CD4-positive, alpha-beta T cell (primary cell): ENCODE results near the gene CGNL1. TPM values are rescaled to one million over a fixed set of nuclear protein-coding genes. Genes with fewer than 3 reads are reported as not detected.

Experiments used
- ATAC-seq: fragments of 200-7000 bp; cut with Tn5 transposase; one replicate; pipeline ENCODE4 v1.10.0; 2022; ENCODE audit warnings: mild to moderate bottlenecking; ENCODE audit not compliant: poor library complexity
- CTCF ChIA-PET: fragments of 350-600 bp; sonication (Branson Sonifier 250); formaldehyde crosslinking; loops from one replicate; lab custom pipeline; 2021; ENCODE audit warnings: antibody characterized with exemption, inconsistent platforms; lab: Charles Lee
- POLR2A ChIA-PET: fragments of 350-600 bp; sonication (Branson Sonifier 250); formaldehyde crosslinking; loops from one replicate; lab custom pipeline; 2021; ENCODE audit warnings: antibody characterized with exemption, inconsistent platforms; lab: Charles Lee
- DNase-seq, 14 experiments: peaks; one replicate each; pipeline ENCODE4 v3.0.0-alpha.2; 2013 to 2020; ENCODE audit warnings: mixed read lengths in 2 of 14
- H3K27ac ChIP-seq, 2 donors: one replicate each; pipeline versions ENCODE4 v1.5.1 to v1.7.0; 2013; ENCODE audit warnings: low read length in 2 of 2, low read depth in 1 of 2, mild to moderate bottlenecking in 1 of 2
- H3K27me3 ChIP-seq, 2 experiments: 1 replicate in 1 of 2; 2 replicates in 1 of 2; pipeline versions ENCODE4 v1.6.1 to v1.7.0; 2013; ENCODE audit warnings: low read length in 2 of 2, control low read depth in 1 of 2, mild to moderate bottlenecking in 1 of 2, moderate library complexity in 1 of 2; ENCODE audit not compliant: insufficient read depth in 2 of 2, control insufficient read depth in 1 of 2
- H3K36me3 ChIP-seq: one replicate; pipeline ENCODE4 v1.6.1; 2013; ENCODE audit warnings: low read length, control low read depth; ENCODE audit not compliant: insufficient read depth
- H3K4me1 ChIP-seq: one replicate; pipeline ENCODE4 v1.6.1; 2013; ENCODE audit warnings: low read length, control low read depth; ENCODE audit not compliant: insufficient read depth
- H3K4me3 ChIP-seq: one replicate; pipeline ENCODE4 v1.5.1; 2013; ENCODE audit warnings: mild to moderate bottlenecking, low read length, moderate library complexity
- H3K9me3 ChIP-seq, 2 experiments: 1 replicate in 1 of 2; 2 replicates in 1 of 2; pipeline versions ENCODE4 v1.6.1 to v1.7.0; 2013; ENCODE audit warnings: low read length in 2 of 2, mild to moderate bottlenecking in 2 of 2, control low read depth in 1 of 2, moderate library complexity in 1 of 2; ENCODE audit not compliant: control insufficient read depth in 1 of 2, insufficient read depth in 1 of 2
- H3K27ac Mint-ChIP-seq: one replicate; pipeline ENCODE4 v1.8.0; 2020; ENCODE audit warnings: mixed read lengths
- H3K27me3 Mint-ChIP-seq: one replicate; pipeline ENCODE4 v1.8.0; 2021; ENCODE audit warnings: mixed read lengths
- H3K36me3 Mint-ChIP-seq: one replicate; pipeline ENCODE4 v1.8.0; 2021; ENCODE audit warnings: low read depth, mixed read lengths
- H3K4me1 Mint-ChIP-seq: one replicate; pipeline ENCODE4 v1.8.0; 2021; ENCODE audit warnings: low read depth, mixed read lengths
- H3K4me3 Mint-ChIP-seq: one replicate; pipeline ENCODE4 v1.8.0; 2020; ENCODE audit warnings: mild to moderate bottlenecking, mixed read lengths
- H3K9me3 Mint-ChIP-seq: one replicate; pipeline ENCODE4 v1.8.0; 2020; ENCODE audit warnings: mixed read lengths
- intact Hi-C, 2 experiments: fragments of 100-400 bp; cut with DNase I in 1 of 2; cut with micrococcal nuclease in 1 of 2; formaldehyde crosslinking; loops; one replicate each; pipeline versions ENCODE4 v1.15.1 to v1.9.0; 2023 to 2025; cut with DNase I, micrococcal nuclease
- total RNA-seq, 174 experiments: library from RNA in 2 of 174; stranded (reverse) in 2 of 174; gene quantifications; one replicate each; pipeline ENCODE4 v1.2.3 and lab custom pipeline; 2021 to 2026
- TF ChIP-seq, protein P1 (sequence below): fragments of 200-600 bp; IDR thresholded peaks from one replicate; pipeline ENCODE4 v1.8.0; 2022; ENCODE audit warnings: antibody characterized with exemption, mild to moderate bottlenecking

The CGNL1 gene
- total RNA-seq, 2 experiments from 2014 or later: not detected

GRCh38 chr15:57559875-57560274 lies 183.6 kb downstream of the CGNL1 start:
- ATAC-seq: peak; percentile 53
- no peaks in the 10 kb centered on the region for H3K9me3 ChIP-seq

DNA sequence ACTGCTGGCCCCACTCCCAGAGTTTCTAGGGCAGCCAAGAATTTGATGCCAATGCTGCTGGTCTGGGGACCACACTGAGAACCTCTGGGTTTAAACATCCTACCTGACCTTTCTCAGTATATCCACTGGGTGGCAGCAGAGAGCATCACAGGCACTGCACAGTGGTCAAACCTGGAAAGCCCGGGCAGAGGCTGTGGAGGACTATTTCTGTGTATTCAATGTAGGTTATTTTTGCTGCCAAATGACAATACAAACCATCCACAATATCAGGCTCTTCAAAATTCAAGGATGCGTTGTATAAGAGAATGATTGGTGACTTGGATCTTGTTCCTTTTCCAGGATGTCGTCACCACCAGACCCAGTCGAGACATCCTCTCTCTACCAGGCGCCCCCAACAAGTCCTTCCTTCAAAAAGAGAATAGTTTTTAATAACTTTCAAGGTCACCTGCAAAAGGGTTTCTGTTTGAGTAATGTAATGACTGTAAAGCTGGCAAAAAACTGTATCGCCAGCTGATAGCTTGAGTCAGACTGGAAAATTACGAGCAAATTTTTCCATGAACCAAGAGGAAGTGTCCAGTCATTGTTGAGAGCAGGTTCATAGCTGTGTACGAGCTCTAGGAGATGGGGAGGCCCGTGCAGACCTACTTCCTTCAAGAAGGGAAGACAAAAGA lies 184.9 kb downstream of the CGNL1 start:
- ATAC-seq (peak; percentile 70), DNase-seq (peak; percentile 33 to 80 (median 47))
- intact Hi-C loops: loop anchor here (1.0 to 10.0 kb wide), 10 partner anchors 36 to 621 kb away; partner anchors contain the start of gene ALDH1A2 (in 1 of the 2)
- no peaks in the 10 kb centered on the region for H3K9me3 Mint-ChIP-seq
- no peak overlapping the region for H3K27ac Mint-ChIP-seq
- no peak overlapping the region for H3K4me3 Mint-ChIP-seq
- H3K27me3 Mint-ChIP-seq: no peaks in the 10 kb centered on the region
- Histone ChIP-seq H3K27ac (no peak overlapping the region), H3K4me1 (peaks cover 19% of the 10 kb centered on the region), H3K36me3 (no peaks in the 10 kb centered on the region), H3K9me3 (no peaks in the 10 kb centered on the region), H3K4me3 (no peak overlapping the region), H3K27me3 (no peaks in the 10 kb centered on the region)
- TF ChIP-seq, protein P1, sequence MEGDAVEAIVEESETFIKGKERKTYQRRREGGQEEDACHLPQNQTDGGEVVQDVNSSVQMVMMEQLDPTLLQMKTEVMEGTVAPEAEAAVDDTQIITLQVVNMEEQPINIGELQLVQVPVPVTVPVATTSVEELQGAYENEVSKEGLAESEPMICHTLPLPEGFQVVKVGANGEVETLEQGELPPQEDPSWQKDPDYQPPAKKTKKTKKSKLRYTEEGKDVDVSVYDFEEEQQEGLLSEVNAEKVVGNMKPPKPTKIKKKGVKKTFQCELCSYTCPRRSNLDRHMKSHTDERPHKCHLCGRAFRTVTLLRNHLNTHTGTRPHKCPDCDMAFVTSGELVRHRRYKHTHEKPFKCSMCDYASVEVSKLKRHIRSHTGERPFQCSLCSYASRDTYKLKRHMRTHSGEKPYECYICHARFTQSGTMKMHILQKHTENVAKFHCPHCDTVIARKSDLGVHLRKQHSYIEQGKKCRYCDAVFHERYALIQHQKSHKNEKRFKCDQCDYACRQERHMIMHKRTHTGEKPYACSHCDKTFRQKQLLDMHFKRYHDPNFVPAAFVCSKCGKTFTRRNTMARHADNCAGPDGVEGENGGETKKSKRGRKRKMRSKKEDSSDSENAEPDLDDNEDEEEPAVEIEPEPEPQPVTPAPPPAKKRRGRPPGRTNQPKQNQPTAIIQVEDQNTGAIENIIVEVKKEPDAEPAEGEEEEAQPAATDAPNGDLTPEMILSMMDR: peak; percentile 90
- H3K36me3 Mint-ChIP-seq: no peaks in the 10 kb centered on the region
- CTCF ChIA-PET: interaction anchor here (1.0 to 2.6 kb wide), 5 partner anchors 8 to 319 kb away, joined by 3 to 18 read pairs (median 3); no protein-coding TSS in a partner anchor
- H3K4me1 Mint-ChIP-seq: peaks cover 36% of the 10 kb centered on the region
- POLR2A ChIA-PET: interaction anchor here (0.9 kb wide), 1 partner anchor 26 kb away, joined by 3 read pairs; no protein-coding TSS in a partner anchor

More at GRCh38 chr15:57559875-57560274, 183.6 kb downstream of the CGNL1 start:
- ChIA-PET CTCF (interaction anchor here (0.6 to 2.6 kb wide), 11 partner anchors 10 to 320 kb away, joined by 3 to 18 read pairs (median 3); no protein-coding TSS in a partner anchor), POLR2A (interaction anchor here (0.9 kb wide), 1 partner anchor 28 kb away, joined by 3 read pairs; no protein-coding TSS in a partner anchor)
- DNase-seq: peak; percentile 44 to 82 (median 63)
- TF ChIP-seq, protein P1: peak; percentile 89
- Mint-ChIP-seq H3K9me3 (no peaks in the 10 kb centered on the region), H3K36me3 (no peaks in the 10 kb centered on the region), H3K4me3 (no peak overlapping the region), H3K27me3 (no peaks in the 10 kb centered on the region), H3K27ac (no peak overlapping the region), H3K4me1 (peaks cover 27% of the 10 kb centered on the region)
- no peak overlapping the region for H3K4me3 ChIP-seq
- H3K27me3 ChIP-seq: peaks cover 0 to under 1% of the 10 kb centered on the region in 2 experiments
- intact Hi-C loops: loop anchor here (1.0 to 10.0 kb wide), 10 partner anchors 37 to 622 kb away; partner anchors contain the start of gene ALDH1A2 (in 1 of the 2)
- H3K36me3 ChIP-seq: no peaks in the 10 kb centered on the region
- H3K27ac ChIP-seq: no peak overlapping the region
- peaks cover 11% of the 10 kb centered on the region for H3K4me1 ChIP-seq

DNA sequence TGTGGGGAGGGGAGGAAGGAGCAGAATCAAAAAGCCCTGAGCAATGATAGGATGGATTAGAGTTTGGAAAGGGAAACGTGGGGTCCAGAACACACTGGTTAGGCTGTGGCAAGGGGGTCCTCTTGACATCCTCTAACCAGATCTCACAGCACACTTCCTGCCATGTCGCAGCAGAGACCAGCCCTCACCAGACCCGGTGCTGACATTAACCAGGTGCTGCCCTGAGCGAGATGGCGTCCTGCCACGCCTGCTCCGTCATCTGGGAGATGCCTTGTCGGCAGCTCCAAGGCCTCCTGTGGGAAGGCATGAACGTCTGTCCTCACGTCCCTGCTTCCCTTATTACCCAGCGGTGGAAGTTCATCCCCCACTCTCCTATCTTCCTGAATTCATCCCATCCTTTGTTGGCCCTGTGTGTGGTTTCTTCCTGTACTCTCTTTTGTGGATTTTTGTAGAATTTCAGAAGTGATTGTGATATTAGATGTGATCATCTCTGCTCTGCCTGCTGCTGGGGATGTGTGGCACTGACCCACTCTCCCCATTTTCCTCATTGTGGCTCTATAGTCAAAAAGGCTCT lies 186.0 kb downstream of the CGNL1 start:
- Mint-ChIP-seq H3K4me1 (peaks cover 42% of the 10 kb centered on the region), H3K27ac (no peak overlapping the region), H3K27me3 (no peaks in the 10 kb centered on the region), H3K9me3 (no peaks in the 10 kb centered on the region), H3K4me3 (no peak overlapping the region), H3K36me3 (no peaks in the 10 kb centered on the region)
- Histone ChIP-seq H3K36me3 (no peaks in the 10 kb centered on the region), H3K9me3 (peaks cover 0 to under 1% of the 10 kb centered on the region in 2 experiments), H3K27me3 (no peaks in the 10 kb centered on the region), H3K4me3 (no peak overlapping the region), H3K27ac (no peak overlapping the region), H3K4me1 (peaks cover 19% of the 10 kb centered on the region)
- POLR2A ChIA-PET: no interaction called here
- ATAC-seq: no peak
- intact Hi-C loops: loop anchor here (5.0 to 10.0 kb wide), 7 partner anchors 35 to 620 kb away; partner anchors contain the start of gene ALDH1A2 (in 1 of the 2)
- peak in 2 of 14 experiments; percentile 23 to 43 for DNase-seq
- CTCF ChIA-PET: no interaction called here
- TF ChIP-seq, protein P1: no peak
